GM21737 (cell line): ENCODE results near the gene CFAP300.
A peak's percentile ranks its signal among the peaks of the same experiment; 100 is the strongest.

Experiments used
- ATAC-seq: cut with Tn5 transposase; IDR thresholded peaks from one replicate; pipeline ENCODE4 v1.9.1; 2021; ENCODE audit warnings: mild to moderate bottlenecking, moderate library complexity; ENCODE audit not compliant: unreplicated experiment

The CFAP300 gene

DNA sequence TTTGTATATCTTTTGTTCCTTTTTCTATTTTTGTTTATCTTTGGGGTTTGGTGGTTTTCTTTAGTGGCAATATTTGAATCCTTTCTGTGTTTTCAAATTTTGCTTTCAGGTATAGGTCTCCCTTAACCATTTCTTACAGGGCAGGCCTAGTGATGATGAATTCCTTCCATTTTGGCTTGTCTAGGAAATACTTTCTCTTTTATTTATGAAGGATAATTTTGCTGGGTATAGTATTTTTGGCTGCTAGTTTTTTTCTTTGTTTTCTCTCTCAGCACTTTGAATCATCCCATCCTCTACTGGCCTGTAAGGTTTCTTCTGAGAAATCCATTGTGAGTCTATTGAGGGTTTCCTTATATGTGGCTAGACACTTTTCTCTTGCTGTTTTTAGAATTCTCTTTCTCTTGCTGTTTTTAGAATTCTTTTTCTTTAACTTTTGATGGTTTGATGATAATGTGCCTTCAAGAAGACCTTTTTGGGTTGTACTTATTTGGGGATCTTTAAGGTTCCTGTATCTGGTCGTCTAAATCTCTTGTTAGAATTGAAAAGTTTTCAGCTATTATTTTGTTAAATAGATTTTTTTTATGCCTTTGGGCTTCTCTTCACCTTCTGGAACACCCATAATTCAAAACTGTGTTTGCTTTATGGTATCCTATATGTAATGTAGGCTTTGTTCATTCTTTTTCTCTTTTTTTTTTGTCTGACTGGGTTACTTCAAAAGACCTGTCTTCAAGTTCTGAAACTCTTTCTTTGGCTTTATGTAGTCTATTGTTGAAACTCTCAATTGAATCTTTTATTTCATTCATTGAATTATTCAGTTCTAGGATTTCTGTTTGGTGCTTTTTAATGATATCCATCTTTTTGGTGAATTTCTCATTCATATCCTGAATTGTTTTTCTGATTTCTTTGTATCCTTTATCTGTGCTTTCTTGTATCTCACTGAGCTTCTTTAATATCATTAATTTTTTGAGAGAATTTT is 24.5 kb downstream of the CFAP300 start:
- ATAC-seq, result no peak

DNA sequence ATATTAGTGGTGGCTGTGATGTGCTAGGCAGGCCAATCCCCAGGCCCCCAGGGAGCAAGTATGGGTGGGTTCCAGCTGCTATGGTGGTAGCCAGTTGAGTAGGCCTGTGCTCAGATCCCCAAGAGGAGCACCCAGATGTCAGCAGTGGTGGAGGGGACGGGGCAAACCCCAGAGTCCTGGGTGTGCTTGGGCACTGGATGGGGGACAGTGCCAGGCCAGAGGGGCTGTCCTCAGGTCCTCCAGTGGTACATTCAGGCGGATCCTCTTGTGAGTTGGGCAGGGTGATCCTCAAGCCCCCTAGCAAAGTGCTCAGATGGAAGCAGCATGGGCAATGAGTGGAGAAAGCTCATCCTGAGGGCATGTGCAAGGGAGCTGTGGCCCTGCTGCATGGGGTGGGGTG is 26.0 kb downstream of the CFAP300 start:
- ATAC-seq, result no peak

DNA sequence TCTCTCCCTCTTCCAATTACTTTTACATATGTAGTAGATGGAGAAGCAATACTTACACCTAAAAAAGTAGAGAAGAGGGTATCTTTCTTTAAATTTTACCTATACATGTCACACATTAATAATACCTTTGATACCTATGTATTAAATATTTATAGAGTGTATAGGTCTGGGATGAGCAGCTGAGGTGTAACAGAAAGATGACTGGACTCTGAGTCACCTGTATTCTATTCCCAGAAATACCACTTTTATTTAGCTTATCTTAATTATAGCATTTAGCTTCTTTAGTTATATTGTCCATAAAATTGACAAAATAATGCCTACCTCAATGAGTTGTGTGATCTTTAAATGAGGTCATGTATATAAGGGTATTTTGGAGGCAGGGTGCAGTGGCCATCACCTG is 32.4 kb downstream of the CFAP300 start:
- ATAC-seq, result no peak

DNA sequence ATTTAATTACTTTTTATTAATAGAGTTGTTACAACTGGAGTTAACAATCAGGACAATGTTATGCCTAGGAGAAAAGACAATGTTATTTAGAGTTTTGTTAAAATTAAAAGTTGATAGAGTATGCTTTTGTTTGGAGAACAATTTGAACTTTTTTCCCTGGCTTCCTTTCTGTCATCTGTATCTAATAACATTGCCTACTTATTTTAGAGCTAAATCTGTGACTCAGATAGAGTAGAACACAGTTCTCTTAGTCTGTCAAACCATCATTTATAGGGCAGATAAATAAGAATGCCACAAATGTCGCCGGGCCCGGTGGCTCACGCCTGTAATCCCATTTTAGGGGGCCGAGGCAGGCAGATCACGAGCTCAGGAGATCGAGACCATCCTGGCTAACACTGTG is 34.1 kb downstream of the CFAP300 start:
- no peak for ATAC-seq

DNA sequence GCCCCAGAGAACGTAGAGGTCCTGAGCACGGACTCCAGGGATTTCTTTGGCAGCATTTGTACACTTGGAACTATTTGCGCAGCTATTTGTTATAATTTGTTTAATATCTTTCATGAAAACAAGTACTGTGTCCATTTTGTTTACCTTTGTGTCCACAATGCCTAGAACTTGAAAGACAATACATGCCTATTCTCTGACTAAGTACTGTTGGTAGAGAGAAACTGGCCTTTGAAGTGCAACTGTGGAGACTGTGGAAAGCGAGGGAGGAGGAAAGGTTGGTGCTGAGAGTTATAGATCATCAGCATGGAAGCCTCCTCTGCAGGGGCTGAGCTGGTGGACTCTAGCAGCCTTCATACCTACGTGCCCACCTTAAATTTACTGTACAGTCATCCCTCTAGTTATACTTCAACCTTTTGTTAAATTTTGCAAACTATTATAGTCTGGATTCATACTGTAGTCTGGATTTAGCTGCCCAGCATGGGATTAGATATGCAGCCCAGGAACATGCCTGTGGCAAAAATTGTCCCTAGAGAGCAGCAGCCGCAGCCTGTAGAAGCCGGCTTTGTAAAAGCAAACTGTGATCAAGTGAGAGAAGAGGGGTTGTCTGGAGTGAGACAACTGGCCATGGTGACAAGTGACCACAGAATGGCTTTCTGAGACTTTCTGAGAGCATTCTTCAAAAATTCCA is 38.8 kb downstream of the CFAP300 start:
- no peak for ATAC-seq

DNA sequence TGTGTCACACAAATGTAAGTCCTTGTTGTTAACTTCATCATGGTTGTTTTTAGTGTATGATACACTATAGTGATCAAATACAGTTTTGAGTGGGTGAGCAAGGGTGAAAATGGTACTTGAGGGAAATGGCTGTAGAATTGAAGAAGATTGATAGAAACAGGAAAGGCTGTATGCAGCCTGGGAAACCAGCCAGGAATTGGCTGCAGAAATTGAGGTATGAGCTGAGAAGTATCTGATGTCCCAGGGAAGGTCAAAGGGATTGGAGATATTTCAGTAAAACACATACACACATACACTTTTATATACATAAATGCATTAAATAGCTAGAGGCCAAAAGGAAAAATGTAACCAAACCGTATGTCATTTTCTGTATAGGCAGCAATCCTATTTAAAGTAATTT is 49.9 kb downstream of the CFAP300 start:
- no peak for ATAC-seq

DNA sequence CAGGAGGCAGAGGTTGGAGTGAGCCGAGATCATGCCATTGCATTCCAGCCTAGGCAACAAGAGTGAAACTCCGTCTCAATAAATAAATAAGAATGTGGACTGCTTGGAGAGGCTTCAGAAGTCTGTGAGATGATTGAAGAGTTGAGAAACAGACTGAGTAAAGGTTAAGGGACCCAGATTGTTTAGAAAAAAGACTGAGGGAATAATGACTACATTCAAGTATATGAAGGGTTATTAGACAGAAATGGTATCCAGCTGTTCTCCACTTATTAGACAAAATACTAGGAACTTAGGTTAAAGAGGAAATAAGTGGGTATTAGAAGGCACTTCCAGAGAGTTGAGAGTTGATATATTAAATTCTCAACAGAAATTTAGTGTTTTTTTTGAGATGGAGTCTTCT is 52.5 kb downstream of the CFAP300 start:
- no peak for ATAC-seq

DNA sequence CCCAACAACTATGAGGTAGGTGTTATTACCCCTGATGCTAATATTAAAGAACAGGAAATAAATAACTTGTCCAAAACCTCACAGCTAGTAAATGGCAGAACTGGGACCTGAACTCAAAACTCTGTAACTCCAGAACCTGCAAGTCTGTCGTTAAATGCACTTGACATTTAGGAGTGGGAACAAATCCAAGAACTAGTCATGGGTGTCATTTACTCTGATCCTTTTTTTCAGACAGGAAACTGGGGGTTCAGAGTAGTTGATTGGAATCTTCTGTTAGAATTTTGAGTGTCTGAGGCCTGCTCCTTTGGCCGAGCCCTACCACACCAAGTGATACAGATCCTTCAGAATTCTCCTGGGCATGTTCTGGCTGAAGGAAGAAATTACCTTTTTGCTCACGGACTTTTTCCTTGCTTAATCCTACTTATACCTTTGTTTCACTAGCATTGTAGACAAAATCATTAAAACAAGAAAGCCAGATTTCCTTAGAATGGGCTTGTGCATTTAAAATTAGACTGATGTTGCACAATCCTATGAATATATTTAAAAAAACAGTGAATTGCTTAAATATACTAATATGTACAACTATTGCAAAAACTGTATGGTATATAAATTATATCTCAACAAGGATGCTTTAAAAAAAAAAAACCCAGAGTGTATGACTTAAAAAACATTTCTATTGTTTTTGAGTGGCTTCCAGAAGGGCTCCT is 61.6 kb downstream of the CFAP300 start:
- ATAC-seq, result no peak

DNA sequence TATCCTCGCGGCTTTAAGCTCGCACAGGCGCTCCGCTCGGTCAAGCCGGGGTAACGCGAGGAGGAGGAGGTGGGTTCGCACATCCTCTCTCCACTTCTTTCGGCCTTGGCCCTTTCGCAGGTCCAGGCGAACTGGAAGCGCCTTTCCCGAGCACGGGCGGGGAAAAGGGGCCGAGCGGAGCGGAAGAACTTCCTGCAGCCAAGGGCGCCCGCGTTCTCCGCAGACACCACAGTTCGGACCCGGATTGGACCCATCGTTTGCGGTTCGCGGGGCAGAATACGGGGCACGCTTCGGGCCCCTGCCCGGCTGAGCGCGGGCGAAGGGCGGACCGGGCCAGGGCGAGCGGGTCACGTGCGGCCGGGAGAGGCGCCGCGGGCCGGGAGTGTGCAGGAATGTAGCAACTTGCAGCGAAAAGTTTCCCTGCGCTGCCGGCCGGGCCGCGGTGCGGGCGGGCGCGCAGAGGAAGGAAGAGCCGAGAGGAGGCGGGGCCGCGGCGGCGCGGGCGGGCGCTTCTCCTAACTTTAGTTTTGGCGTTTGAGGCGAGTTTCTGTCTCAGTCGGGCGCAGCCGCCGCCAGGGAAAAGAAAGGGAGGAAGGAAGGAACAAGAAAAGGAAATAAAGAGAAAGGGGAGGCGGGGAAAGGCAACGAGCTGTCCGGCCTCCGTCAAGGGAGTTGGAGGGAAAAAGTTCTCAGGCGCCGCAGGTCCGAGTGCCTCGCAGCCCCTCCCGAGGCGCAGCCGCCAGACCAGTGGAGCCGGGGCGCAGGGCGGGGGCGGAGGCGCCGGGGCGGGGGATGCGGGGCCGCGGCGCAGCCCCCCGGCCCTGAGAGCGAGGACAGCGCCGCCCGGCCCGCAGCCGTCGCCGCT is 62.9 kb downstream of the CFAP300 start, which contains the start of gene YAP1:
YAP1 (plus strand) TSS at position 552 of the 865 bp plus-strand sequence. CDS start 402 bp downstream, outside the sequence.
- ATAC-seq, result peak; percentile 91

DNA sequence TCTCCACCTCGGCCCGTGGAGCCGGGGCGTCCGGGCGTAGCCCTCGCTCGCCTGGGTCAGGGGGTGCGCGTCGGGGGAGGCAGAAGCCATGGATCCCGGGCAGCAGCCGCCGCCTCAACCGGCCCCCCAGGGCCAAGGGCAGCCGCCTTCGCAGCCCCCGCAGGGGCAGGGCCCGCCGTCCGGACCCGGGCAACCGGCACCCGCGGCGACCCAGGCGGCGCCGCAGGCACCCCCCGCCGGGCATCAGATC is 63.4 kb downstream of the CFAP300 start:
- peak; percentile 33 for ATAC-seq

DNA sequence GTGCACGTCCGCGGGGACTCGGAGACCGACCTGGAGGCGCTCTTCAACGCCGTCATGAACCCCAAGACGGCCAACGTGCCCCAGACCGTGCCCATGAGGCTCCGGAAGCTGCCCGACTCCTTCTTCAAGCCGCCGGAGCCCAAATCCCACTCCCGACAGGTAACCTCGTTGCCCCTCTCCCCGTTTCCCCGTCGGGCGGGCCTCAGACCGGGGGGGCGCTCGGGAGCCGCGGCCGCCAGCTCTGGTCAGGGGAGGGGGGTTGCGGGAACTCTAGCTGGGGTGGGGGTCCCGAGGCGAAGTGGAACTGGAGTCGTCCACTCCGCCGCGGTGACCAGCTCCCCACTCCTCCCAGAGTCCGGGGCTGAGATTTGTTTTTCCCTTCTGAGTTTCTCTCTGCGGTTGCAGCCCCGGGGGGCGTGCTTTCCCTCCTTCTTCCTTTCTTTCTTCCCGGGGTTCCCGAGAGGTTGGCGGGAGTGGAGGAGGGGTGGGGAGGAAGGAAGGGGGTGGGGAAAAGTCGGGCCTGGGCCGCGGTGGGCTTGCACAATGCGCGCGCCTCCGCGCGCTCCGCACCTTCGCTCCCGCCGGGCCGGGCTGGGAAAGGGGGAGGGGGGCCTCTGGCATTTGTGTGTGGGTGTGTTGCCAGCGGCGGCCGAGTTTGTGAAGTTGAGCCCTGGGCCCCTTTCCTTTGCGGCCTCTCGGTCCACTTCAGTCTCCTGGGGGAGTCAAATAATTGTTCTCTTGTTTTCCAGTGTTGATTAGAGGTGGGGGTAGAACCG is 64.0 kb downstream of the CFAP300 start:
- ATAC-seq, result no peak

DNA sequence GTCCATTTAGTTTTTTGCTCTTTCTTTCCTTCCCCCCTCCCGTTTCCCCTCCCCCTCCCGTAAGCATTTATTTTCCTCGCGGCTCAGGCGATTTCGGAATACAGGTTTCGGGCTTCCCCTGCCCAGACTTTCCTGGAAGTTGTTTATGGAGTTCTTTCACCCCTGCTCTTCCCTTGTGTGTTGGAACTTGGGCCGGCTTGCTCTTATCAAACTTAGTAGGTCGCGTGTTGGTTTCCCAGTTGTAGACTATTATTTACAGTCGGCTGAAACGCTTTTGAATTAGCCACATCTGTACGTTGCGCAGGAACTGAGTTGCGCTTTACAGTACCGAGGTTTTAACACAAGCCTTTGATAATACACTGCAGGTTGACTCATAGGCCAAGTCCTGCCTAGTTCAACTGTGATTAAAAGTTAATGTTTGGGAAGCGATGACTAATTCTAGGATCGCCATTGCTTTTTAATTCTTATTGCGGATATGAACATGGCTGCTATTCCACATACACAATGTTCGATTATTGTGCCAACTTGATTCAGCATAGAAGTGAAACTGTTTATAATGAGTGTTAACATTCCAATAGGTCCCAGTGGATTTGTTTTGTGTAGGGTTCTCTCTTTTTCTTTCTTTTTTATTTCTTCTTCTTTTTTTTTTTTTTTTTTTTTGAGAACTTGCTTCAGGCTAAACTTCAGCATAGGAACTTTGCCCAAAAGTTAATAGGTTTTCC is 64.7 kb downstream of the CFAP300 start:
- ATAC-seq, result no peak

DNA sequence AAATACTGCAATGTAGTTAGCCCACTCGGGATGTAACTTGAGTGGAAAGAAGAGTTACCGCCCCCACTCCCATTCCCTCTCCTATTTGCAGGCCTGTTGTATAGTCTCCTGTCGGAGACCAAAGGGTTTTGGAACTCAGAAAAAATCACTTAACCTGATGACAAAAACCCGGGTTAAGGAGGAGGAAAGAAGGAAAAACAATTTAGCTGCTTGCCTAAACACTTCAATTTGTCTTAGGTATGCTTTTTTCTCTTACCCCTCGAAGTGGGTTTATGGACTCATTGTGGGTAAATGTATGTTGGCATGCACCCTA is 65.2 kb downstream of the CFAP300 start:
- no peak for ATAC-seq

DNA sequence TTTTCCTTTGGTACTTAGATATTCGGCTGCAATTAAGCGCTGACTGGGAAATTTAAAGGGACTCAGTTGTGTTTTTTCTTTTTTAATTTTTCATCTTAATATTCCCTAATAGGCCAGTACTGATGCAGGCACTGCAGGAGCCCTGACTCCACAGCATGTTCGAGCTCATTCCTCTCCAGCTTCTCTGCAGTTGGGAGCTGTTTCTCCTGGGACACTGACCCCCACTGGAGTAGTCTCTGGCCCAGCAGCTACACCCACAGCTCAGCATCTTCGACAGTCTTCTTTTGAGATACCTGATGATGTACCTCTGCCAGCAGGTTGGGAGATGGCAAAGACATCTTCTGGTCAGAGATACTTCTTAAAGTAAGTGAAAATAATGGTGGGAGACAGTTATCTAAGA is 66.8 kb downstream of the CFAP300 start:
- ATAC-seq, result no peak

DNA sequence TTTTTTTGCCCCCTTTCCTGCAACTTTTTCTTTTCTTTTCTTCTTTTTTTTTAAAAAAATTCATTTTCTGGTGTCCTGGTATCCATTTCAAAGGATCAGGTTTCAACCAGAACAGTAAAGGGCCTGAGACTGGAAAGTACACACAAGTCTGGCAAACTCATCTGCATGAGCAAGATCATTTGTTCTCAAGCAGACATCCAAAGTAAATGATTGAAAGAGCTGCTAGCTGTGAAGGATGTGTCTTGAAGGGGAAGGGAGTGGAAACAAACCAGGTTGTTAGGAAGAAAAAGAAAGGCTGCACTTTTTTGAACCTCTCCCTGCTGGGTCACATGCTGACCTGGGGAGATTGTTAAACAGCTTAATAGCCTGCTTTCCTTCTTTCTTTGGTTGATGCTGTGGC is 68.3 kb downstream of the CFAP300 start:
- no peak for ATAC-seq

DNA sequence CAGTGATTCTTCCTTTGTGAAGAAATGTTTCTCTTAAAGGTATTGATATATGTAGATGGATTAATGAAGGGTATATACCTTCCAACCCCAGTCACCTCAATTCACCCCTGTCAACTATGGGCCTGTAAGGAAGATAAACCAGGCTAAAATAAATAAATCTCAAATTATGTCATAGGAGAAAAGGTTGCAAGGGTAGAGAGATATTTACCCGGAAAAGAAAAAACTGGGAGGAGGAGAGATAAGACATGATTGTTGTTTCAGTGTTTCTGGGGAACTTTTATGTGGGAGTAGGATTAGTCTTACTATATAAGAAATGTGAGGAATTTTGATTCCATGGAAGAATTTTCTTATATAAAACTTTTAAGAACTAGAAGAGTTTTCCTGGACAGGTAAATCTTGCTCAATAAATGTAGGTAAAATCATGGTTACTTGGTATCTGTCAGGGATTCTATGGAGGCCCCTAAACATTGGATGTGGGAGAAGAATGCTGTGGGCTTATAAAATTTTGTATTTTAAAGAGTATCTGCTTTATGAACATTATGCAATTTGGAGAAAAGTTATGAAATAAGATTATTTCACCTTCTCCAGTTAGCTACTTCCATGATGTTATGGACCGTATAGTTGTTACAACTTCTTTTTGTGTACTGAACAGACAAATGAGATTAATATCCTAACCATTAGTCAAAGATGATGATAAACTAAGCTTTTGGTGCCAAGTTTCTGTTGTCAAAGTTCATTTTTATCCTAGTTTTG is 69.4 kb downstream of the CFAP300 start:
- no peak for ATAC-seq

DNA sequence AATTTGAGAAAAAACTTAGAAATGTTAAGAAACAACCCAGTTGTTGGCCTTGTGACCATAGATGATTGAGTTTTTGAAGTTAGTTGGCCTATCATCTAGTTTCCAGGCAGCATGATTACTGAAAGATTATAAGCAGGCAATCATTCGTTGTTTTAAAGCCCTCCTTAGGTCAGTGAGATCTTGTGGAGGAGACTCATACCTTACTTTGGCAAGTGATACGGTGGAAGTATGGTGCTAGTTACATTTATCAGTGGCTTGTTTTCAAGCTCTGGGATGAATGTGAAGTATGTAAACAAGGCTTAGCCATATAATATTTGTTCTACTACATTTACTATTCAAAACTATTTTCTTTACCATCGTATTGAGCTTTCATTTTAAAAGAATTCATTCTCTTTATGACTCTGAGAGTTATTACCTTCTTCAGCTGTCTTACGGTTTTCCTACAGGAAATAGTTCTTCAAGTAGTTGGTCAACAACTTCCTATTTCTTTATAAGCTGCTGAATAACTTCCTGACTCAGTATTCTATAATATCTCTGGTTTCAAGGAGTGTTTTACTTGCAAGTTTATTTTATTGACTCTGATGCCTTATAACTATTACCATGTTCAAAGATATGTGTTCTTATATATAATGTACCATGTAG is 70.4 kb downstream of the CFAP300 start:
- ATAC-seq, result no peak

DNA sequence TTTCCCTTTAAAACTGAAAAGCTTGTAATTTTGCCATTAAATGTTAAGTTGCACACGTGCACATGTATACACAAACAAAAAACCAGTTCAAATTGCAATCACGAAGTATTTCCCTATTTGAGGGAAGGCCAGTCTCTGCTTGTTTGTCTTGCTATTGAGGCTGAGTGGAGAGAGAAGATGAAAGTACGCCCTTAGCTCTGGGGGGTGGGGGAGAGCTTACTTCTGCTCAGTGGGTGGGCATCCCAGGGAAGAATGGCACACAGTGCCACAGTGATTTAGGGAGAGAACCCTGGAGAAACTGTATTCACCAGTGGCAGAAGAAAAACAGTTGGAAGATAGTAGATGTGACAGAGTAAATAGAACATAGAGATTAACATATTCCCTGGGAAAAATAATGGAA is 71.7 kb downstream of the CFAP300 start:
- no peak for ATAC-seq
